H1 (cell line): Measurements from ENCODE around the gene BRCA1.

Experiments
- ATF2 ChIP-seq: IDR thresholded peaks from 2 replicates; pipeline ENCODE4 v1.6.1; 2012; ENCODE audit warnings: low read length, inconsistent platforms
- CTCF ChIP-seq, 3 experiments: IDR thresholded peaks; 1 replicate in 2 of 3; 2 replicates in 1 of 3; pipeline versions ENCODE4 v1.5.1 to v1.6.1; 2011; ENCODE audit warnings: low read length in 3 of 3, mild to moderate bottlenecking in 3 of 3, inconsistent platforms in 2 of 3, low read depth in 1 of 3, moderate library complexity in 1 of 3; ENCODE audit not compliant: insufficient read depth in 1 of 3; ENCODE audit errors: control extremely low read depth in 1 of 3
- SP1 ChIP-seq: IDR thresholded peaks from 2 replicates; pipeline ENCODE4 v1.6.1; 2011; ENCODE audit warnings: low read depth, low read length

DNA sequence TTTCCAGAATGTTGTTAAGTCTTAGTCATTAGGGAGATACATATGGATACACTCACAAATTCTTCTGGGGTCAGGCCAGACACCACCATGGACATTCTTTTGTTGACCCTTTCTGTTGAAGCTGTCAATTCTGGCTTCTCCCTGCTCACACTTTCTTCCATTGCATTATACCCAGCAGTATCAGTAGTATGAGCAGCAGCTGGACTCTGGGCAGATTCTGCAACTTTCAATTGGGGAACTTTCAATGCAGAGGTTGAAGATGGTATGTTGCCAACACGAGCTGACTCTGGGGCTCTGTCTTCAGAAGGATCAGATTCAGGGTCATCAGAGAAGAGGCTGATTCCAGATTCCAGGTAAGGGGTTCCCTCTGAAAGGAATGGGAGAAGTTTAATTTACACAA, 54.3 kb downstream of the BRCA1 start:
- TF ChIP-seq CTCF (IDR thresholded peaks at IDR 0.05; ENCODE audit: control extremely low read depth in 1 of 3, insufficient read depth in 1 of 3, low read depth in 1 of 3, low read length in 3 of 3) (no peak), ATF2 (no peak), SP1 (no peak)
